ENCODE results near the gene FAM3D. TPM values are rescaled to one million over a fixed set of nuclear protein-coding genes. Genes with fewer than 3 reads are reported as not detected.

Gene FAM3D
- total RNA-seq, 4 donors from 2014 or later = 243 to 431 (median 364) TPM

DNA sequence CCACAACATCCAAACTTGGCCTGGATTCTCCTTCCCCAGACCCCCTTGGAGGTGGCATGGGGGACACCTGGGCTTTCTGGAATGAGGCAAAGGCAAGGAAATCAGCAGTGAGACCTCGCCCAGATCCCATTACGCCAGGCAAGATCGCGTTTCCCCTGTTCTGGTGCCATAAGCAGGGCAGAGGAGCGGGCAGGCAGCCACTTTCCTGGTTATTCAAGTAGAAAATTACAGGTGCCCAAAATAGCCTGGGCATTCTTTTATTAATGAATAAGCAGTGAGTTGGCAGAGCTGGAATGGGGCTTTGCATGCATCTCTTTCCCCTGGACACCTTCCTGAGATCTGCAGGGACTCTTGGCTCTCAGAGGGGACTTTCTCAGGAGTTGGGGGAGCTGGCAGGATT, 57.9 kb downstream of the FAM3D start:
- Histone ChIP-seq H3K9me3 (no peaks in the 10 kb centered on the region), H3K4me1 (no peaks in the 10 kb centered on the region), H3K36me3 (no peaks in the 10 kb centered on the region), H3K27me3 (no peaks in the 10 kb centered on the region), H3K27ac (no peak overlapping the region), H3K4me3 (no peak overlapping the region)
- WGBS, 2 donors (ENCODE audit: low coverage in 1 of 2) = 93% methylated on average over 5 of the region's 5 CpGs
- DNase-seq = no peak
- intact Hi-C loops (cut with DNase I; ENCODE audit: low total_unique reads) (no loop called here), in situ Hi-C loops (cut with MboI; ENCODE audit: low pct_ligation_motif_present in 1 of 4, low pct_unique_long_range_greater_than_20kb in 1 of 4, low sequenced_read_pairs in 3 of 4) (no loop called here)
- no peak for TF ChIP-seq POLR2AphosphoS5 (IDR thresholded peaks at IDR 0.05)
- no peak for TF ChIP-seq POLR2A (IDR thresholded peaks at IDR 0.05)
- TF ChIP-seq, protein P1, sequence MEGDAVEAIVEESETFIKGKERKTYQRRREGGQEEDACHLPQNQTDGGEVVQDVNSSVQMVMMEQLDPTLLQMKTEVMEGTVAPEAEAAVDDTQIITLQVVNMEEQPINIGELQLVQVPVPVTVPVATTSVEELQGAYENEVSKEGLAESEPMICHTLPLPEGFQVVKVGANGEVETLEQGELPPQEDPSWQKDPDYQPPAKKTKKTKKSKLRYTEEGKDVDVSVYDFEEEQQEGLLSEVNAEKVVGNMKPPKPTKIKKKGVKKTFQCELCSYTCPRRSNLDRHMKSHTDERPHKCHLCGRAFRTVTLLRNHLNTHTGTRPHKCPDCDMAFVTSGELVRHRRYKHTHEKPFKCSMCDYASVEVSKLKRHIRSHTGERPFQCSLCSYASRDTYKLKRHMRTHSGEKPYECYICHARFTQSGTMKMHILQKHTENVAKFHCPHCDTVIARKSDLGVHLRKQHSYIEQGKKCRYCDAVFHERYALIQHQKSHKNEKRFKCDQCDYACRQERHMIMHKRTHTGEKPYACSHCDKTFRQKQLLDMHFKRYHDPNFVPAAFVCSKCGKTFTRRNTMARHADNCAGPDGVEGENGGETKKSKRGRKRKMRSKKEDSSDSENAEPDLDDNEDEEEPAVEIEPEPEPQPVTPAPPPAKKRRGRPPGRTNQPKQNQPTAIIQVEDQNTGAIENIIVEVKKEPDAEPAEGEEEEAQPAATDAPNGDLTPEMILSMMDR (IDR thresholded peaks at IDR 0.05) = no peak
- no peak for TF ChIP-seq EP300 (IDR thresholded peaks at IDR 0.05; ENCODE audit: low read depth)

DNA sequence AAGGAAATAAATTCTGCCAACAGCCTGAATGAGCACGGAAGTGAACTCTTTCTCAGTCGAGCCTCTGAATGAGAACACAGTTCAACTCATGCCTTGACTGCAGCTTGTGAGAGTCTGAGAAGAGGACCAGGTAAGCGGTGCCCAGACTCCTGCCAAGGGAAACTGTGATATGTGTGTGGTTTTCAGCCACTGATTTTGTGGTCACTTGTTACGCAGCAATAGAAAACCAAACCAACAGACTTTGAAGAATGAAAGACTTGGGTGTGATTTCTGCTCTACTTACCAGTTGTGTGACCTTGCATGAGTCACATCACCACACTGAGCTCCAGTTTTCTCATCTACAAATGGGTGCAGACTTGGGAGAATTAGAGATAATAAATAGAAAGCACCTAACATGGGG, 58.8 kb downstream of the FAM3D start:
- Histone ChIP-seq H3K27ac (no peak overlapping the region), H3K36me3 (no peaks in the 10 kb centered on the region), H3K4me1 (no peaks in the 10 kb centered on the region), H3K4me3 (no peak overlapping the region), H3K27me3 (no peaks in the 10 kb centered on the region), H3K9me3 (no peaks in the 10 kb centered on the region)
- no peak for DNase-seq
- in situ Hi-C loops (cut with MboI; ENCODE audit: low pct_ligation_motif_present in 1 of 4, low pct_unique_long_range_greater_than_20kb in 1 of 4, low sequenced_read_pairs in 3 of 4) (no loop called here), intact Hi-C loops (cut with DNase I; ENCODE audit: low total_unique reads) (no loop called here)
- TF ChIP-seq POLR2A (IDR thresholded peaks at IDR 0.05) (no peak), EP300 (IDR thresholded peaks at IDR 0.05; ENCODE audit: low read depth) (no peak), POLR2AphosphoS5 (IDR thresholded peaks at IDR 0.05) (no peak)
- TF ChIP-seq, protein P1 (IDR thresholded peaks at IDR 0.05) = no peak
- 76 to 80% methylated on average over 4 of the region's 4 CpGs for WGBS, 2 donors (ENCODE audit: low coverage in 1 of 2)

DNA sequence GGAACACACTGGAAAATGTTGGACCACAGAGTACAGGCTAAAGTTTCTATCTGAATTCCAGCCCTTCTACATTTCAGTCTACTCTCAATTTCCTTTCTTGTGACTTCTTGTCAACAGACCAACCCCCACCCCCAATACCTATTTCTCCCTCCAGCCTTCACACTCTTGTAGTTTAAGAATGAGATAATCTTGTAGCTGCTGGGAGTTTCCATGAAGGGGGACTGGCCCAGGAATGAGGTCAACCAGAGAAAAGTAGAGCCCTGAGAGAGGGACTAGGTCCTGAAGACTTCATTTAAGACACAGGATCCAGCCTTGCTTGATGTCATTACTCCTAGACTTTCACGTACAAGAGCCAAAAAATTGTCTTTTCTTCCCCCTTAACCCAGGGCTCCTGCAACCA, 59.9 kb downstream of the FAM3D start:
- no peak overlapping the region for H3K4me3 ChIP-seq
- 100% methylated on average over 1 of the region's 1 CpG for WGBS, 2 donors (ENCODE audit: low coverage in 1 of 2)

DNA sequence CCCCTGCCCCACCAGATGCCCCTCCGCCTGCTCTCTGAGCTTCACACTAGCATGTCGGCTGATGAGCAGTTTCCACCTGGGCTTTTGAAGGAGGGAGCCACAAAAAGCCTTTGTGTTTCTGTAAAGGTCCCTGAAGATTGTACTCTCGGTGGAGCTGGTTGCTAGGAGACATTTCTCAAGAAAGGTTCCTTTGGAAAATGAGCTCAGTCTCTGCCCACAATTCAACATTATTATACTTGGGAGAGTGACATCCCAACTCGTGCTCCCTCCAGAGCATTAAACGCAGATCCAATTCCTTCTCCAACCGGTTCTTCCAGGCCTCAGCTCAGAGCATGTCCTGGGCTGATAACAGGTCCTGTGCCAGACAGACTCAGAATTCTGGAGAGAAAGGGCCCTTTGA, 62.5 kb downstream of the FAM3D start:
- H3K36me3 ChIP-seq = no peaks in the 10 kb centered on the region
- TF ChIP-seq EP300 (IDR thresholded peaks at IDR 0.05; ENCODE audit: low read depth) (no peak), POLR2AphosphoS5 (IDR thresholded peaks at IDR 0.05) (no peak), POLR2A (IDR thresholded peaks at IDR 0.05) (no peak)
- TF ChIP-seq, protein P1 (IDR thresholded peaks at IDR 0.05) = no peak
- intact Hi-C loops (cut with DNase I; ENCODE audit: low total_unique reads) (no loop called here), in situ Hi-C loops (cut with MboI; ENCODE audit: low pct_ligation_motif_present in 1 of 4, low pct_unique_long_range_greater_than_20kb in 1 of 4, low sequenced_read_pairs in 3 of 4) (no loop called here)
- H3K9me3 ChIP-seq = no peaks in the 10 kb centered on the region
- 81% methylated on average over 6 of the region's 6 CpGs; no CpG with 5 or more reads in 1 of the 2 donors for WGBS, 2 donors (ENCODE audit: low coverage in 1 of 2)
- no peak overlapping the region for H3K27ac ChIP-seq
- no peak overlapping the region for H3K4me3 ChIP-seq
- H3K27me3 ChIP-seq = peaks cover 3% of the 10 kb centered on the region
- DNase-seq = no peak
- H3K4me1 ChIP-seq = no peaks in the 10 kb centered on the region

More for the DNA sequence above, 59.9 kb downstream of the FAM3D start:
- no peaks in the 10 kb centered on the region for H3K36me3 ChIP-seq
- peaks cover 3% of the 10 kb centered on the region for H3K27me3 ChIP-seq
- H3K4me1 ChIP-seq = no peaks in the 10 kb centered on the region
- intact Hi-C loops (cut with DNase I; ENCODE audit: low total_unique reads) (no loop called here), in situ Hi-C loops (cut with MboI; ENCODE audit: low pct_ligation_motif_present in 1 of 4, low pct_unique_long_range_greater_than_20kb in 1 of 4, low sequenced_read_pairs in 3 of 4) (no loop called here)
- DNase-seq = no peak
- H3K27ac ChIP-seq = no peak overlapping the region
- no peaks in the 10 kb centered on the region for H3K9me3 ChIP-seq
- TF ChIP-seq EP300 (IDR thresholded peaks at IDR 0.05; ENCODE audit: low read depth) = no peak
- no peak for TF ChIP-seq POLR2AphosphoS5 (IDR thresholded peaks at IDR 0.05)
- no peak for TF ChIP-seq POLR2A (IDR thresholded peaks at IDR 0.05)
- TF ChIP-seq, protein P1 (IDR thresholded peaks at IDR 0.05) = no peak
